Adrenal gland (tissue), 12 donors: Measurements from ENCODE around the gene HSD17B14. TPM values are rescaled to one million over a fixed set of nuclear protein-coding genes. Genes with fewer than 3 reads are reported as not detected.

Experiments
- DNase-seq, 7 donors: peaks; one replicate each; pipeline ENCODE4 v3.0.0-alpha.2; 2019 to 2020
- H3K27ac ChIP-seq, 5 donors: fragments of 200-600 bp; sonication (generic) in 4 of 5; 1 replicate in 3 of 5; 2 replicates in 2 of 5; pipeline versions ENCODE4 v1.5.1 to v1.8.0; 2016 to 2020; ENCODE audit warnings: mild to moderate bottlenecking in 1 of 5
- H3K27me3 ChIP-seq: fragments of 200-600 bp; 2 replicates; pipeline ENCODE4 v1.8.0; 2021
- H3K36me3 ChIP-seq, 2 donors: fragments of 200-600 bp; replicated peaks in 1 of 2; 1 replicate in 1 of 2; 2 replicates in 1 of 2; pipeline versions ENCODE4 v1.5.1 to v1.8.0; 2018 to 2022
- H3K4me1 ChIP-seq, 2 donors: fragments of 200-600 bp; replicated peaks in 1 of 2; 1 replicate in 1 of 2; 2 replicates in 1 of 2; pipeline versions ENCODE4 v1.5.1 to v1.8.0; 2018 to 2021
- H3K4me3 ChIP-seq, 4 donors: fragments of 200-600 bp; sonication (generic) in 3 of 4; one replicate each; pipeline ENCODE4 v1.5.1; 2016 to 2018
- H3K9me3 ChIP-seq, 3 donors: fragments of 200-600 bp; sonication (generic) in 1 of 3; replicated peaks in 1 of 3; 1 replicate in 2 of 3; 2 replicates in 1 of 3; pipeline versions ENCODE4 v1.5.1 to v1.8.0; 2016 to 2021
- CTCF ChIP-seq, 6 experiments: fragments of 450-650 bp in 4 of 6; fragments of 200-600 bp in 2 of 6; sonication (generic) in 1 of 6; IDR thresholded peaks; 1 replicate in 5 of 6; 2 replicates in 1 of 6; pipeline versions ENCODE4 v1.5.1 to v1.8.0; 2016 to 2021; ENCODE audit warnings: antibody characterized with exemption in 6 of 6, mild to moderate bottlenecking in 2 of 6, moderate library complexity in 1 of 6
- POLR2A ChIP-seq, 2 donors: fragments of 450-650 bp; IDR thresholded peaks; one replicate each; pipeline ENCODE4 v1.6.1; 2017; ENCODE audit warnings: antibody characterized with exemption in 2 of 2, mild to moderate bottlenecking in 2 of 2, moderate library complexity in 1 of 2
- WGBS, 4 donors: extraction: QIAGEN DNeasy Blood & Tissue Kit in 2 of 4; methylation state at CpG; one replicate each; pipeline versions ENCODE4 v1.1.5 to v1.1.7; 2013 to 2017; 5-methylcytosine and 5-hydroxymethylcytosine counted together
- intact Hi-C, 2 donors: fragments of 100-400 bp; cut with DNase I; formaldehyde crosslinking; loops; one replicate each; pipeline versions ENCODE4 v1.14.1 to v1.15.0; 2022 to 2023
- polyA plus RNA-seq, 3 donors: library from polyadenylated mRNA; stranded (reverse); fragments of 200-250 nt in 2 of 3; fragments of 350-450 nt in 1 of 3; fragmentation: Illumina TruSeq in 1 of 3; extraction: RNeasy Lipid Tissue Mini Kit (QIAGEN cat#74804) in 1 of 3; gene quantifications; one replicate each; pipeline ENCODE4 v1.2.3, GENCODE V29; 2013 to 2014
- total RNA-seq, 9 donors: library from RNA; depleted of rRNA in 4 of 9; stranded (reverse); fragments of >200 nt in 4 of 9; fragments of 120-200 nt in 1 of 9; fragmentation: NEBNext Ultra II Directional in 1 of 9; extraction: Animal tissue kit (Norgen Biotek cat#: 25700) in 1 of 9; gene quantifications; one replicate each; pipeline versions ENCODE4 v1.1.0 to v1.2.4, GENCODE V29; 2013 to 2023
- donor health status: healthy with polysubstance abuse.
- donor health status: Bipolar disorder and iron deficiency.
- donor health status: DM: yes; HTN: yes; CAD: no.
- donor health status: DM: no; HTN: no; CAD: no.
- donor health status: DM: no; HTN: no; CAD: no.
- donor health status: DM: yes; HTN: yes; CAD: no.

The HSD17B14 gene
- total and polyA plus RNA-seq, 12 donors: 7.4 to 178 (median 40.6) TPM

DNA sequence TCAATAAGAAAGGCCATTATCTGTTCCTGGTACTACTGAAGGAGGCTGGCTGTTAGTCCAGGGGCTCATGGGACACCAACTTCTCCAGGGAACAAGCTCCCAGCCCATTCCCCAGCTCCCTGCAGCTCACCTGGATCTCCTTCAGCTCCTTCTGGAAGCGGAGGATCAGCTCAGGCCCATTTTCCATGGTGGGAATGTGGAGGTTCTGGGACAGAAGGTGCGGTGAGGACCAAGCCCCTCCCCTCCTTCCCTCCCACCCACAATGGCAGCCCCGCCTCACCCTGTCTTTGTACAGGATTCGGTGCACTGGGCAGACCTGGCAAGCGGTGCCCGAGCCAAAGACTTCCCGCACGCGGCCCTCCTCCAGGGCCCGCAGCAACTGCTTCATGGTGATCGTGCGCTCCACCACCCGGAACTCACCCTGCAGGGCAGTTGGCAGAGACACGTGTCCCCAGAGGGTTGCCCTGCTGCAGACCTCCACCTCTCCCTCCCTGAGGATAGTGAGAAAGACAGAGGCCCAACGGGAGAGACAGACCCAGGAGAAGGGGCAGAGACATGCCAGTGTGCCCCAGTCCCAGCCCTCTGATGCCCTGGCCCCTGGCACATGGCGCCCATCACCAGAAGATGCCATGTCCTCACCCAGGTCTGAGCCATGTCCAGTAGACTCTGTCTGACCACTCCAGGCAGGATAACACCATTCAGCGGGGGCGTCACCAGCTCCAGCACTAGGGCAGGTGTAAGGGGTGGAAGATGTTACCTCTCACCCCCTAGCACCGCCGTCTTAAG is 39.8 kb downstream of the HSD17B14 start:
- Histone ChIP-seq H3K27ac (peak overlapping the region in 4 of 5 donors; percentile 55 to 93 (median 82)), H3K4me3 (no peak overlapping the region), H3K36me3 (no peaks in the 10 kb centered on the region), H3K4me1 (peaks cover 0 to 11% of the 10 kb centered on the region in 2 donors), H3K27me3 (no peaks in the 10 kb centered on the region), H3K9me3 (no peaks in the 10 kb centered on the region)
- TF ChIP-seq CTCF (IDR thresholded peaks at IDR 0.05): no peak
- TF ChIP-seq POLR2A (IDR thresholded peaks at IDR 0.05): no peak
- 91 to 95% (median 93%) methylated on average over 6 to 20 of the region's 20 CpGs for WGBS, 4 donors
- no peak for DNase-seq
- intact Hi-C loops: loop anchor here in 1 of 2 donors (5.0 kb wide), 1 partner anchor 176 kb away; no protein-coding TSS in a partner anchor

DNA sequence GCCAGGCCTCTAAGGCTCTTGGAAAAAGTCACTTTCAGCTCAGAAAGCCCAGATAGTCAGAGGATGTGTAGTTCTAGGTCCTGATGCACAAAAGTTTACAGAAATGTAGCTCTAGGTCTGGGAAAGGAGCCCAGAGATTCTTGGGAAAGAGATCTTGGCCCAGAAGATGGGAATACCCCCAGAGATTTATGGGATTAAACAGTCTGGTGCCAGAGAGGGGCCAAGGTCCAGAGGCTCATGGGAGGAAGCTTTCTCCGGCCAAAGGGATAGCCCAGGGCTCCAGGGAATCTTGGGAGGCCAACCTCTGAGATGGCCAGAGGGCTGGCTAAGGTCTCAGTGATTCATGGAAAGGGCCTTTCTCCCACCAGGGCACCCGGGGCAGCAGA is 40.6 kb downstream of the HSD17B14 start:
- no peaks in the 10 kb centered on the region for H3K9me3 ChIP-seq
- peak overlapping the region in 4 of 5 donors; percentile 55 to 93 (median 82) for H3K27ac ChIP-seq
- peak in 4 of 7 donors; percentile 46 to 79 (median 59) for DNase-seq
- peaks cover 0 to 11% of the 10 kb centered on the region in 2 donors for H3K4me1 ChIP-seq
- WGBS, 4 donors: 13 to 41% (median 32%) methylated on average over 1 to 2 of the region's 2 CpGs
- H3K27me3 ChIP-seq: no peaks in the 10 kb centered on the region
- TF ChIP-seq POLR2A (IDR thresholded peaks at IDR 0.05) (no peak), CTCF (IDR thresholded peaks at IDR 0.05) (no peak)
- H3K4me3 ChIP-seq: no peak overlapping the region
- intact Hi-C loops: loop anchor here (2.0 to 5.0 kb wide), 4 partner anchors 37 to 177 kb away; no protein-coding TSS in a partner anchor
- no peaks in the 10 kb centered on the region for H3K36me3 ChIP-seq

DNA sequence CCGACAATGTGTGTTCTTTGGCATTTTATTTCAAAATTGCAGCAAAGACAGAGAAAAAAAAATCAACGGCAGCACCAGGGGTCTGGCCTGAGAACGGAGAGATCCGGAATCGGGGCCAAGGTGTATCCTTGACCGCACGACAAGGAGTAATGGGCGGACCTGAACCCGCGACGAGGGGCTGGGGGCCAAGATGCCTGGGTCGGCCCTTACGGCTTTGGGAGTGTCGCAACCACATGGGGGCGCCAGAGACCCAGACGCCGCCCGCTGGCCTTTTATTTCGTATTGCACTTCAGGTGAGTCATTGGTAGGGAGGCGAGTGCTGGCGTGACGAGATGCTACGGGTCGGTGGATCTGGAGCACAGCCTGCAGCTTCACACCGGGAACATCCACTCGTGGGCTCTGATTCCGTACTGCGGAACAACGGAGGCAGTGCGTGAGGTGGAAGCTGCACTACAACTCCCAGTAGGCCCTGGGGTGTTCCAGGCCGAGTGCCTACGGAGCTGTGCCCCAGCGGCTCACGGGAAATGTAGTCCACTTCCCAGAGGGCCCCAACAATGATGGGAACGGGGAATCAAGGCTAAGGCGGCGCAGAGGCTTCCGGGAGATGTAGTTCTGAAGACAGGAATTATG is 41.1 kb downstream of the HSD17B14 start:
- peak overlapping the region; percentile 26 to 93 (median 77) for H3K27ac ChIP-seq
- no peaks in the 10 kb centered on the region for H3K27me3 ChIP-seq

More for the DNA sequence above, 41.1 kb downstream of the HSD17B14 start:
- DNase-seq: peak; percentile 91 to 98 (median 95)
- WGBS, 4 donors: 0 to 3% (median 1%) methylated on average over 15 to 38 of the region's 38 CpGs
- intact Hi-C loops: loop anchor here (2.0 to 5.0 kb wide), 4 partner anchors 38 to 177 kb away; no protein-coding TSS in a partner anchor
- TF ChIP-seq CTCF (IDR thresholded peaks at IDR 0.05) (peak; percentile 85 to 99 (median 96)), POLR2A (IDR thresholded peaks at IDR 0.05) (peak in 1 of 2 donors; percentile 12)
- H3K4me1 ChIP-seq: peaks cover 0 to 11% of the 10 kb centered on the region in 2 donors
- H3K36me3 ChIP-seq: no peaks in the 10 kb centered on the region
- peak overlapping the region in 2 of 4 donors; percentile 7 to 28 for H3K4me3 ChIP-seq
- H3K9me3 ChIP-seq: no peaks in the 10 kb centered on the region
